HuH-7 (cell line): Measurements from ENCODE around the gene TMEM185B.
"Not testable (repeated sequence)": the region's sequence is repeated elsewhere in the genome, so short reads cannot be mapped to it uniquely, and the experiment has no call there.

ENCODE experiments used
- DNase-seq: peaks from one replicate; pipeline ENCODE4 v3.0.0; 2011; ENCODE audit warnings: low spot score

TMEM185B gene

DNA sequence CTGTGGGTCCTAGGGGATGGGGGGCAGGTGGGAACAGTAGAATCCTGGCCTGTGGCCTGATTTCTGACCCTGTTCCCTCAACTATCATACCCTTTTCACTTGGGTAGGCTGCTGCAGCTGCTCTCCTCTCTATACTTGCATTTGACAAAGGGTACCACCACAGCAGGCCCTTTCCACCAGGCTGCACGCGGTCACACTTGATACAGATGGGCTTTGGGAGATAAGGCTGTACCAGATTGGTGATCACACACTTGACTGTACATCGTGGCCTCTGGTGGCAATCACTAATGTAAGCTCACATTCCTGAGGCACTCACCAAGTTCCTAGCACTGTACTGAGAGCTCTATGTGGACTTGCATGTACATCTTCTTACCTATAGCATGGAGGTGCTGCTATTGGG lies 27.9 kb upstream of the TMEM185B start:
- DNase-seq: no peak

DNA sequence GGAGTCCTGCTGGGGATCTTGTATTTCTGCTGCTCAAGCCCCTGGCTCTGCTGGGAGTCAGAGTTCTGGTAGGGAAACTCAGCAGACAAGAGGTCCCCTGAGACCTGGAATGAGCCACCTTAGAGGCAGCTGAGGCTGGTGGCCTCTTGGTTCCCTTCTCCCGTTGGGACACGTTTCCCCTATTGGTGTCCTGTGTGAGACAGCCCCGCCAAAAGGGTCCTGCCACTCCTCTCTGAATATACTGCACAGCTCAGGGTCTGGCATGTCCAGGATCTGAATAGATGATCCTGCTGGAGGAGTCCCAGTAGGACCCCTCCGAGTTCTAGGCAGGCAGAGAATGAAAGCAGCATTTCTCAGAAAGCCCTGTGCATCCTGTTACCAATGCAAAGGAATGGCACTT lies 27.4 kb upstream of the TMEM185B start:
- no peak for DNase-seq

DNA sequence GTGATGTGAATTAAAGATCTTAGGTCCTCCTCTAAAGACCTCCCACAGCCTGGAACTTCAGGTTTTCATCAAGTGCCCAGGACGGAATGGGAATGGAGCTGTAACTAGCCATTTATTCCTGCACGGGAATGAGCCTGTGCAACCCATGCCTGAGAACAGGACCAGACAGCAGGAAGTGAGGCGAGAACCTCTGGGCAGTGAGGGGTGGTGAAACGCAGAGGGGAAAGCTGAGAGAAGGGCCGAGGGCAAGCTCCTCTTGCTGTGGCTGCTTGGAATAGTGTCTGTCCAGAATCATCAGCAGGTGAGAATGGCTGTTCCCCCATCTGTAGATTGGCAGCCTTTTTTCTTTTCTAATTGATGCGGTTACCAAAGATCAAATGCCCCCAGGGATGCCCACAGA lies 24.7 kb upstream of the TMEM185B start:
- DNase-seq: no peak

DNA sequence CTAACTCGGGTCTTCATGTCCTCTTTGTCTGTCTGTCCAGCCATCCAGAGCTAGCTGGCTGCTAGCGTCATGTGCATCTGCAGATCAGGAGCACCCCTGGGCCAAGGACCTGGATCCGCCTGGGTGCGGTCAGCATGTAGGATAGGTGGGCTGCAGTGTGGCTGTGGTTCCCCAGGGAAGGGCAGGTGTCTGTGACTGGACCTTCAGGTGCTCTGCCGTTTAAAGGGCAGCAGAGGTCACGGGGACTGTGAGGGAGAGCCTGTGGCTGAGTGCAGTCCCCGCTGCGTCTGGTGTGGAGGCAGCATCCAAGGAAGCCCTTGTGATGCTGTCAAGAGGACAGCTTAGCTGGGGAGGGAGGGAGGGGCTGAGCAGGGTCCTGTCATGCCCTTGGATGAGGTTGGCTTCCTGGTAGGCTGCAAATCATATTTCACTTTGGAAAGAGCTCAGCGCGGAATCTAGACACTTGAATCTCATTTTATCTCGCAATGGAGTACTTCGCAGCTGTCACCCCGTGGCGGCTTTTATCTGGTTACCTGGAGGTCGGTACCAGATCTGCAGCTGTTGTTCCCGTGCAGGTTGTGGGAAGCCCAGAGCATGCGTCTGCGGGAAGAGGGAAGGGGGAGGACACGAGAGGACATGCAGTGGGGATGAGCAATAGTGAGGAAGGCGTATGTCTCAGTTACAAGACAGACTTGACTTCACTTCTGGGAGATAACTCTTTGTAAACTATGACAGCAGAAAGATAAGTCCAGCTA lies 23.5 kb upstream of the TMEM185B start:
- DNase-seq: no peak

DNA sequence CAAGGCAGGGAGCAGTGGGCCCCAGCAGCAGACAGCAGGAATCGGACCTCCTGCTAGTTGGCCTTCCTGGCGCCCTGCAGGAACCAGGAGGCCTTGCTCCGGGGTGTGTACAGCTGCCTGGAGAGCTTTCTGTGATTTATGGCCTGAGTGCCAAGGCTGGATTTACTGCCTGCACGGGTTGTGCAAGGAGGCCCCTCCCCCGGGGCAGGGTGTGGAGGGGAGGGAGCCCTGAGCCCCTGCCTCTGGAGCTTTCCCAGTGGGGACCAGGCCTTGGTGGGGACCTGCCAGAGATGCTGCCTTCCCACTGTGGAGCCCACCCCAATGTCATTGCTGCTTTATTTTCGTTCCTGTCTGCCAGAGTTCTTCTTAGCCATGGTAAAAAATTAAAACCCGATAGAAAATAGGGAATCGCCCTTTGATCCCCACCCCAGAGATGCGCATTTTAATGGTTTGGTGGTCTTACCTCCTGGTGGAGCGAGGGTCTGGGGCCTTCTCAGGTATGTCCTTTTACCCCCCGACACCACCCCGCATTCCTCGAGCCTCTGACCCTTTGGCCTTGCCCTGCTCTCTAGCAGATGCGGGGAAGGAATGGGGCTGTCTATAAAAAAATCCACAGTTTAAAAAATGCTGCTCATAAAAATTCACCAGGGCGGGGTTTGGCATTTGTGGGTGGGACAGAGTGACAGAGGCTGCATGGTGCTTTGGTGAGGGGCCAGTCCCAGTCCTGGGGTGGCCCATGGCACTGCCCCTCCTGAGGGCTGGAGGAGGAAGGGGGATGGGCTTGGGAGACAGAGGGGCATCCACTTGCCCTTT lies 22.5 kb upstream of the TMEM185B start:
- DNase-seq: peak; percentile 94

DNA sequence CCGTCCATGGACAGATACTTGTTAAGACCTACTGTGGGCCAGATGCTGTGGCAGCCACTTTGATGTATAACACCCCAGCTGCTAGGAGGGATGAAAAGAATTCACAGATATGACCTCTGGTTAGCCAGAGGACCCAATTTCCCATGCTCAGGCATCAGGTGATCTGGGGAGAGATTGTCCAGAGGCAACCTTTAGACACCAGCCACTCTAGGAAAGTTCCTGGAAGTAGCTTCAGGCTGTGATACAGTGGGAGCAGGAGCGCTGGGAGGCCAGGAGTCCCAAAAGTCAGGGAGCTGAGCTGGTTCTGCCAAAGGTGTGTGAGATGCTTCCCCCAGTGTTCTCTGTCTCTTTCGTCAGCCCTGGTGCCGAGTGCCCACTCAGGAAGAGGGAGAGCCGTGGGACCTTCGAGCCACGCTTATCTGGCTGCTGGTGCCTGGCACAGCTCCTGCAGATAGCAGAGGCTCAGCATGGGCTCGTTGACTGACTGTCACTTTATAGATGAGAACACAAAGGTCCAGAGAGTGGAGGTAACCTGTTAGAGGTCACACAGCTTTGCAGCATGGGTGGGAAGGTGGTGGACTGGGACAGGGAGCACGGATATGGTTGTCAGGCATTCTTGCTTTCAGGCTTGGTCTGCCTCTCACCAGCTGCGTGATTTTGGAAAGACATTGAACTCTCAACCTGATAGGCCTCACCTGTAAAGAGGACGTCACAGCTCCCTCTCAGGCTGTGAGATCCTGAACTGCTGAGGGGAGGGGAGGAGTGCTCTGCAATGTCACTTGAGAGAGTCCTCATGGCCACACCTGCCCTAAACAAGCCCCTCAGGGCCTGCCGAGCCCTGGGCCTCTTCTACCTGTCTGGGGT lies 21.7 kb upstream of the TMEM185B start:
- no peak for DNase-seq

DNA sequence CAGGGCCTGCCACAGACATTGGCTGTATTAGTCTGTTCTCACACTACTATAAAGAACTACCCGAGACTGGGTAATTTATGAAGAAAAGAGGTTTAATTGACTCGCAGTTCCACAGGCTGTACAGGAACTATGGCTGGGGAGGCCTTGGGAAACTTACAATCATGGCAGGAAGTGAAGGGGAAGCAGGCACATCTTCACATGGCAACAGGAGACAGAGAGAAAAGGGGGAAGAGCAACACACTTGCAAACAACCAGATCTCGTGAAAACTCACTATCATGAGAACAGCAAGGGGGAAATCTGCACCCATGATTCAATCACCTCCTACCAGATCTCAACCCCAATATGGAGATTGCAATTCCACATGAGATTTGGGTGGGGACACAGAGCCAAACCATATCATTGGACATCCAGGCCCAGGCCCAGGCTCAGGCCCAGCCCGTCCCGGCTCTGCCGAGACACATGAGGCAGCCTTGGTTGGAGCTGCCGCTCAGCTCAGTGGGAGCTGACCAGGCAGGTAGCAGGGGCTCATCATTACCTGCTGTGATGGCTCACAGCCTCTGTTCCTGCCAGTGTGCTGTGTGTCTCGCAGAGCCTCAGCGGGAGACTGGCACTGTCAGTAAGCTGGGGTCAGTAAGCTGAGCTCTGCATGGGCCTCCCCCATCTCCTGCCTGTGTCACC lies 20.8 kb upstream of the TMEM185B start:
- no peak for DNase-seq

DNA sequence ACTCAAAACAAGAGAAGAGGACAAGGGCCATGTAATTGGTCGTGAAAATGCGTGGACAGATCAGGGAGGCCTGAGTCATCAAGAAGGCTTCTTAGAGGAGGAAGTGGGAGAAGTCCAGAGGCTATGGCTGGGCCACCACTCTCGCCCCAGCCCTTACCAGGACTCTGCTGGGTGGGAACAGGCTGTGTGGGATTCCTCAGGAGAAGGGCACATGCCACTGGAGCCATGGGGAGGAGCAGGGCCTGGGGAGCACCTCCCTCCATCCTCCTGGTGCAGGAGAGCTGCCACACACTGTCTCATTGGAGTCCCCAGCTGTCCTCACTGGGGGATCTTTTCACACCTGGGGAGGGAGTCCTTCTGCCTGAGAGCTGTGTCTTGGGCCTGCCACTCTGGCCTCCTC lies 20.0 kb upstream of the TMEM185B start:
- DNase-seq: no peak

DNA sequence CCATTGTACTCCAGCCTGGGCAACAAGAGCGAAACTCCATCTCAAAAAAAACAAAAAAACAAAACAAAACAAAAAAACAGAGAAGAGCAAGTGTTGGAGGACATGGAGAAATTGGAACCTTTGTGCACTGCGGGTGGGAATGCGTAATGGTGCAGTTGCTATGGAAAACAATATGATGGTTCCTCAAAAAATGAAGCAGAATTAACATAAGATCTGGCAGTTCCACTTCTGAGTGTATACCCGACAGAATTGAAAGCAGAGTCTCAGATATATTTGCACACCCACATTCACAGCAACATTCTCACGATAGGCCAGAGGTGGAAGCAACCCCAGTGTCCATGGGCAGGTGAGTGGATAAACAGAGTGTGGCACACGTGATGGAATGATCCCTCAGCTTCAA lies 18.5 kb upstream of the TMEM185B start:
- DNase-seq: no peak

DNA sequence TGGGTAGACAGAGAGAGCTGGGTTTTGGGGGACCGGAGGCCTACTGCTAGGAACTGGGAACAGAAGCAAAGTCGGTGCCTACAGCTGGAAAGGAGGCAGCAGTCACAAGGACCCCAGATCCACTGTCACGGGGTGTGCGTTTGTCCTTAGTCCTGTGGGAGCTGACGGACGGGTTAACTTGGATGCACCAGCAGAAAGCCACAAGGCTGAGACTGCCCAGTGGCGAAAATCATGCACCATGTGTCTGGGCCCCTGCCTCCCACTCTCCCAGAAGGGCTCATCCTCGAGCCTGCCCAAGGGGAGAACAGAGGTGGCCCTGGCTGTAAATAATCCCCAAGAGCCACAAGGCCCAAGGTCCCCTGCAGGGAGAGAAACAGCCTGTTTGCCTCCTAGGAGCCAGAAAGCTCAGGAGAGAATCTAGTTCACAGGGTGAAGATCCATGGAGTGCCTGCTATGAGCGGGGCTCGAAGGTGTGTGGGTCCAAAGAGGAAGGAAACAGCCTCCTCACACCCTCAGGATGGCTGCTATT lies 17.8 kb upstream of the TMEM185B start:
- DNase-seq: no peak

DNA sequence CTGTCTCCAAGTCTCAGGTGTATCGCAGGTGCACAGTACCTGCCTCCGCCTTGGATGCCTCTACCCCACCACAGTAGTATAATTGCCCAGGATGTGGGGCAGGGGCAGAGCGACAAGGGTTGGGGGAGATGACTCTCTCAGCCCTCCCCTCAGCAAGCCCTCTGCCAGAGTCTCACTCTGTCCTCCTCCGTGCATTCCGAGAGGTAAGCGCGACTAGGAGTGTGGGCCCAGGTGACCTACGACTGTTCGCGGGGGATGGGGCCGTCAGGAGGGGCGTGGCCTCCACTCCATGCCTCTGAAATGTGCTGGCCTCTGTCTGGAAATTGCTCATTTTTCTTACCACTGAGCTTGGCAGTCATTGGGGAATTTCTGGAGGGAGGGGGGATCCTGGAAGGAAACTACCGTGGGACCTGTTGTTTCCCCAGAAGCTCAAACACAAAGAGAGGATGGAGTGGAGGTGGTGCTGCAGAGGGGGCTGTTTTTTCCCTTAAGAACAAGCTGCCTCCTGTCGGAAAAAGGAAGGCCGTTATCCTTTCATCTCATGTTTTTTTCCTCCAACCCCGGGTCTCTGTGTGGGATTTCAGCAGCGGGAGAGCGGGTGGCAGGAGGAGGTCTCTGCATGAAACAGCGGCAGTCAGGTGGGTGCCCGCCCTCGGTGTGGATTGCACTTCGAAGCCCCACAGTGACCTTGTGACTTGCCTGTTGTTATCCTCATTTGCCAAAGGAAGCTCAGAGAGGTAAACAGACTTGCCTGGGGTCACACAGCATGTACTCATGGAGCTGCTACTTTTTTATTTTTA lies 16.5 kb upstream of the TMEM185B start:
- DNase-seq: no peak

DNA sequence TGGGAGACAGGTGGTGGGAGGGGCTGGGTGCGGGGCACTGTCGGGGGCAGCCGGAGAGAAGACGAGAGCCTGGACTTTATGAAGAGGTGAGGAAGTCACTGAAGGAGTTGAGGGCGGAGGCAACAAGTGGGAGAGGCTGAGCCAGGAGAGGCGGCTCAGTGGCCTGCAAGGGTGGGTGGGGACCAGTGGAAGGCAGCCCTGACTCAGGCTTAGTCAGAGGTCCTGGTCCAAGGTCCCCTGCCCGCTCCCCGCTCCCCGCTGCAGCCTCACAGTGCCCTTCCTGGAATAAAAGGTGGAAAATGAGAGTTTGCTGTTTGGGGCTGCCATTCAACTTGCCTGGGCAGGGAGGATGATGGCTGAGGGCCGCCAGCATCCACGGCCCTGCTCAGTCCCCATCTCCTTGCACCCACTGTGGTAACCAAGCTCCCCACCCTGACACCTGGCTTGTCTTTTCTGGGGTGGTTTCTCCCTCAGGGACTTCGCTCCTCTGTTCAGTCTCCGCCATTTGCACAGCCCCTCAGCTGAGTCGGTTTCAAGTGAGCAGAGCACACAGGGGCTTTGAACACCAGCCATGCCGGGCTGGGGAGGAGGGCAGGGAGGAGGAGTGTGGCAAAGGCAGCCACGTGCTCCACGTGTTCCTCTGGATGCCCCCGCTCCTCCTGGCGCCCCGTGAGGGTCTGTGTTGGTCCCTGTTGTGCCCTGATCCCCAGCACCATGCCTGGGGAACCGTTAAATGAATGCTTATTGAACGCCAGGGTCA lies 15.7 kb upstream of the TMEM185B start:
- DNase-seq: no peak

DNA sequence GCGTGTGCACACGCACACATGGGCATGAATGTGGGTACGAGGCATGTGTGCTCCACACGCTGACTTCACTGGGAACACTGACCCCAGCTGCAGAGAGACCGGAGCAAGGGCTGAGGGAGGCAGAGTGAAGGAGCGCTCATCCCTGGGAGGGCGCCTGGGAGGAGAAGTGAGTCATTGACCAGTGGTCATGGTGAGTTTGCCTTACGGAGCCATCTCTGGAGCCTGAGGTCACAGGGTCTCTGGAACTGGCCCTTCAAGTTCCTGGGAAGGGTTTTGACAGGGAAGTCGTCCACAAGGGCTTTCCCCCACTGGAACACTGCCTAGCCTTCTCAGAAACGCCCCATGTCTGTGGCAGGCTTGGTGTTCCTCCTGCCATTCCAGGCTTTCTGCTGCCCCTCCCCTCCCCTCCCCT lies 14.3 kb upstream of the TMEM185B start:
- DNase-seq: no peak

DNA sequence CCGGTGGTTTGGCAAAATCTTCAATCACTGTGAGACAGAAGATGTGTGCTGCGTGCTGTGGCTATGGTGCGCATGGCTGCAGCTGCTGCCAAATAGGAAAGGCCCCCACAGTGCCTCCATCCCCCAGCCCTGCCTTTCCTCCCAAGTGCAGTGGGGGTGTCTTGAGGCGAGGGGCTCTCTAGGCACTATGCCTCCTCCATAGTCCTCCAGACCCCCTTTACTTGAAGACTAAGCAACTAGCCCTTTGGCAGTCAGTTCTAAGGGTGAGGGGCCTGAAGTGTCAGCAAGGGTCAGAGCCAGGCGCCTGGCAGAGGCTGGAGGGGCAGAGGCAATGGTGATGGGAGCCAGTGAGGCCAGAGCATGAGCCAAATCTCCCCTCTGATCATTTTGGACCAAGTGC lies 13.6 kb upstream of the TMEM185B start:
- no peak for DNase-seq

DNA sequence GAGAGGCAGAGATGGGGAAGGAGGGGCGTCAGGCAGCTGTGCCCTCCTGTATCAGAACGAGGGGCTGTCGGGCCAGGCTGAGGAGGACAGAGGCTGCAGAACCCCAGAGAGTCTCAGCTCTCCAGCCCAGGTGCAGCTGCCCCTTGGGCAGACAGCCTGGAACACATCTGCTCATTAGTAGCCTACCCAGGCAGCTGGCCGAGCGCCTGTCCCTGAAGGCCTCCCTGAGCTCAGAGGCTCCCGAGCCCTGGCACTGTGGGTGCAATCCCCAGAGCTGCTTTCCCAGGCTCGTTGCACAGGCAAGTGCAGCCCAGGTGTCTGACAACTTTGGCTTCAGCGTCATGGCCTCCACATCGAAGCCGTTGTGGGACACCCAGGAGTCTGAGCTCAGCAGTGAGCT lies 13.1 kb upstream of the TMEM185B start:
- no peak for DNase-seq

DNA sequence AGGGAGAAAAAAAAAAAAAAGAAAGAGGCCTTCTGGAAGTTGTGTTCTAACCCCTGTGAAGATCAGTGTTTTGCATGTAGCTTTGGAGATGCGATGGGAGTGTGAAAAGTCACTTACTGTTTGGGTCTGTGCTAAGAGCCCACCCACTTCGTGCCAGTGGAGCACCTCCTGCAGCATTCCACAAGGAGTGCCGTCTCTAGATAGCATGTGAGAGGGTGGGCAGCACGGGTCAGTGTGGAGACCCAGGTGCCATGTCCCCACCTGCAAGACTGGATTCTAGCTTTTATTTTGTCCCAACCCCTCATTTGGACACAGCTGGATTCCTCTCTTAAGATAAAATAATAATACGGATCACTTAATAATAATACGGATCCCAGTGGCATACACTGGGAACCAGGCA lies 12.5 kb upstream of the TMEM185B start:
- no peak for DNase-seq

DNA sequence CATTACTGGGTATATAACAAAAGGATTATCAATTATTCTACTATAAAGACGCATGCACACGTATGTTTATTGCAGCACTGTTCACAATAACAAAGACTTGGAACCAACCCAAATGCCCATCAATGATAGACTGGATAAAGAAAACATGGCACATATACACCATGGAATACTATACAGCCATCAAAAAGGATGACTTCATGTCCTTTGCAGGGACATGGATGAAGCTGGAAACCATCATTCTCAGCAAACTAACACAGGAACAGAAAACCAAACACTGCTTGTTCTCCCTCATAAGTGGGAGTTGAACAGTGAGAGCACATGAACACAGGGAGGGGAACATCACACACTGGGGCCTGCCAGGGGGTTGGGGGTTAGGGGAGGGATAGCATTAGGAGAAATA lies 12.0 kb upstream of the TMEM185B start:
- DNase-seq: not testable (repeated sequence)

DNA sequence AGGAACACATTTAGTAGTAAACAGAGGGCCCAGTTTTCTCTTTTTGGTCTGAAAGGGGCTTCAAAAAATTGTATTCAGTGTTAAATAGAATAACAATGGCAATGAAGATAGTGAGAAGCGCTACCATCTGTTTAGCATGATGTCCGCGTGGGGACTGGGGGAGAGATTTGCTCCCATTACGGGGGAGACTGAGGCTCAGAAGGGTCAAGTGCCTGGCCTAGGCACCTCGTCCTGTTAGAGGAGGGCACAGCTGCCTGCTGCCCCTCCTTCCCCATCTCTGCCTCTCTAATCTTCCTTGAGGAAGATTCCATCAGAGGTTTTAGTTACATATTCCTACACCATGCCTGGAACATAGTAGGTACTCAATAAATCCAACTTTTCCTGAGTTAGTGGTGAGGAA lies 10.1 kb upstream of the TMEM185B start:
- no peak for DNase-seq

DNA sequence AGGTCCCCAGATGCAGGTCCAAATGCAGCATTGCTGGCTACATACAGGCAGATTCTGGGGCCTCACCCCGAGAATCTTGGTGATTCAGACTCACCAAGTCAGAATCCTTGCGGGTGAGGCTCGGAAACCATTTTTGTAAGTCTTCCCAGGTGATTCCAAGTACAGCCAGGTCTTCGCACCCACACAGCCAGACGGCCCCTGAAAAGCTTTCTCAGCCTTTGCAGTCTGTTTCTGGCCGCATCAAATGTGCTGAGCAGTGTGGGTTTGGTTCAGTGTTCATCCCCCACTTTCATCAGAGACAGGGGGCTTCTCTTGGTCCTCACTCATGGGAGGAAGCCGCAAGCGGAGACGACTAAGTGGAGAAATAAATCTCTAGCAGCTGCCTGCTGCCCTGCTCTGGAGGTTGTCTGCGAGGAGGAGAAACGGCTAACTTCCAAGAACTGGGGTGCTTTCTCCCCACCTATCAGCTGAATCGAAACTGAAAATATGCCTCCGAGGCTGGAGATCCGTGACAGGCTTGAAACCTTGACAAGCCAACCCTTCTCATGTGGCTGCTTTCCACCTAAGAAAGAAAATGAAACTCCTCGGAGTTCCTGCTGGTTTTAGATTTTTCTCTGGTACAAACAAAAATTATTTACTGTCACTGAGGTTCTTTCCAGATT lies 8.9 kb upstream of the TMEM185B start:
- no peak for DNase-seq

DNA sequence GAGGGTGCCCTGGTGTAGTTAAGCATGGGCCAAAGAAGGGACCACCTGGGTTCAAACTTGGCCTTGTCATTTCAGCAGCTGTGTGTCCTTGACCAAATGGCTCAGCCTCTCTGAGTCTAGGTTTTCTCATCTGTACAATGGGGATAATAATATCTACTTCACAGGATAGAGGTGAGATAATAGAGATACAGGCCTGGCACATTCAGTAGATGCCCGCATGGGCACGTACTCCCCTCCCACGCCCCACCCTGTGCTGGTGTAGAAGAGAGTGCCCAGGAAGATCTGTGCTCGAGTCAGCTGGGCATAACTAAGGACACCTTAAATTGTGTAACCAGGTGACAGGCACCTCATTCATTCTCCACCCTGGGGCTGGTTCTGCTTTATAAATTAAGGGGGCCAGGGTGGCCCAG lies 8.4 kb upstream of the TMEM185B start:
- no peak for DNase-seq
